SK-N-MC (cell line): Measurements from ENCODE around the gene ADIPOR2.

Experiments used
- DNase-seq: peaks from one replicate; pipeline ENCODE4 v3.0.0-alpha.2; 2011; ENCODE audit warnings: low read depth, low spot score
- H3K27ac ChIP-seq: fragments of 200-600 bp; sonication (generic); 2 replicates; pipeline ENCODE4 v1.5.1; 2016; ENCODE audit warnings: mixed run types
- H3K36me3 ChIP-seq: fragments of 200-600 bp; sonication (generic); 2 replicates; pipeline ENCODE4 v1.6.1; 2017; ENCODE audit warnings: antibody characterized with exemption, low read length, mixed read lengths; ENCODE audit not compliant: insufficient read depth
- H3K4me3 ChIP-seq: fragments of 200-600 bp; sonication (generic); 2 replicates; pipeline ENCODE4 v1.5.1; 2016
- H3K9ac ChIP-seq: fragments of 200-600 bp; sonication (generic); 2 replicates; pipeline ENCODE4 v1.8.0; 2017; ENCODE audit warnings: mixed run types, mixed read lengths; ENCODE audit not compliant: insufficient read length
- H3K9me3 ChIP-seq: fragments of 200-600 bp; sonication (generic); 2 replicates; pipeline ENCODE4 v1.6.1; 2017; ENCODE audit warnings: low read depth, mild to moderate bottlenecking, antibody characterized with exemption, low read length, moderate library complexity, mixed read lengths
- EZH2 ChIP-seq: fragments of 200-600 bp; sonication (generic); IDR thresholded peaks from one replicate; pipeline ENCODE4 v1.6.1; 2017; ENCODE audit warnings: antibody characterized with exemption
- FOXP2 ChIP-seq: optimal IDR thresholded peaks from 2 replicates; pipeline ENCODE3; 2011; ENCODE audit warnings: mild to moderate bottlenecking, moderate library complexity; ENCODE audit not compliant: insufficient read depth; ENCODE audit errors: extremely low read length, control extremely low read depth
- POLR2AphosphoS5 ChIP-seq: IDR thresholded peaks from 2 replicates; pipeline ENCODE4 v1.6.1; 2012; ENCODE audit warnings: mild to moderate bottlenecking, low read depth, low read length, borderline replicate concordance

ADIPOR2 gene

DNA sequence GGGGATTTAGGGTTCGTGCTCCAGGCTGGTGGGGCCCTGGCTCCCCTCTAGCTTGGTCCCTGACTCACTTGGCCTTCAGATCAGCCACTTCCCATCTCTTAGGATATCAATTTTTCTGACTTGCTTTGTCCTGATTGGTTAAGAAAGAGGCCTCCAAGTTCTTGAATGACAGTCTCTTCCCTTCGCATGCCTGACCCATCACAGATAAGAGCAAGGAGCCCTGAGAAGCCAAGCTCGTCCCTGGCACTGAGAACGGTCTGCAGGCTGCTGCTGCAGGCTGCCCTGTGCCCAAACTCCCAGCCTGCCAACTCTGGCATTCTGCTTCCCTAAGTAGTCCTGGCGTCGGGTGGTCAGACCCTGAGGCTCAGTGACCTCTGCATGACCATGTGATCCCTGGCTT lies 128.7 kb downstream of the ADIPOR2 start:
- Histone ChIP-seq H3K9ac (no peak overlapping the region), H3K36me3 (no peaks in the 10 kb centered on the region), H3K4me3 (no peak overlapping the region), H3K27ac (no peak overlapping the region), H3K9me3 (no peaks in the 10 kb centered on the region)
- no peak for DNase-seq
- TF ChIP-seq FOXP2 = no peak
- no peak for TF ChIP-seq EZH2
- TF ChIP-seq POLR2AphosphoS5 = no peak

GRCh38 chr12:1820191-1820895 lies 129.5 kb downstream of the ADIPOR2 start, which contains the start of gene LRTM2:
LRTM2 (plus strand) TSS chr12:1820565; CDS start chr12:1828149, 7,584 bp downstream.
- H3K9me3 ChIP-seq = no peaks in the 10 kb centered on the region
- TF ChIP-seq EZH2 (no peak), FOXP2 (no peak), POLR2AphosphoS5 (no peak)
- H3K27ac ChIP-seq = no peak within 1 kb of the TSS
- DNase-seq = no peak
- no peak within 1 kb of the TSS for H3K4me3 ChIP-seq
- no peak within 1 kb of the TSS for H3K9ac ChIP-seq
- no peaks in the 10 kb centered on the region for H3K36me3 ChIP-seq

- no peak for TF ChIP-seq POLR2AphosphoS5
- Histone ChIP-seq H3K9me3 (no peaks in the 10 kb centered on the region), H3K9ac (no peak overlapping the region), H3K36me3 (no peaks in the 10 kb centered on the region), H3K4me3 (no peak overlapping the region), H3K27ac (no peak overlapping the region)
- no peak for DNase-seq
Measured at GRCh38 chr12:1820896-1821291, 130.0 kb downstream of the ADIPOR2 start.

DNA sequence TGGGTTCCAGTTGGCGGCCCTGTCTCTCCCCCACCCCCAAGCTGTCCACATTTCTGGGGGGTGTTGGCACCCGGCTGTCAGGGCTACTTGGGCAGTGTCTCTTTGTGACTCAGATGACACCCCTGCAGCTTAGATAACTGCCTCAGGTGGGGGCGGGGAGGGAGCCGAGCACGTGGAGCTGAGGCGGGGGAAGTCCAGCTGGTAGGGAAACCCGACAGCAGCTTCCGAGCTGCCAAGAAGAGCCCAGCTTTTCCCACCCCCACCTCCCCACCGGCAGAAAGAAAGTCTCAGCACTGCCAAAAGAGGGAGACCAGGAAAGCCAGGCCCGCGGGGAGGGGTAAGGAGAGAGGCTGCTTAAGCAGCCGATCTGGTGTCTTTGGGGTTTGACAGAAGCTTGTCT lies 130.9 kb downstream of the ADIPOR2 start:
- Histone ChIP-seq H3K9ac (no peak overlapping the region), H3K4me3 (no peak overlapping the region), H3K27ac (no peak overlapping the region), H3K9me3 (no peaks in the 10 kb centered on the region), H3K36me3 (no peaks in the 10 kb centered on the region)
- no peak for DNase-seq
- TF ChIP-seq EZH2 = no peak
- no peak for TF ChIP-seq FOXP2
- TF ChIP-seq POLR2AphosphoS5 = no peak

- Histone ChIP-seq H3K4me3 (no peak overlapping the region), H3K27ac (no peak overlapping the region), H3K9me3 (no peaks in the 10 kb centered on the region), H3K36me3 (no peaks in the 10 kb centered on the region), H3K9ac (no peak overlapping the region)
- DNase-seq = no peak
- no peak for TF ChIP-seq POLR2AphosphoS5
- no peak for TF ChIP-seq FOXP2
- TF ChIP-seq EZH2 = no peak
Measured at GRCh38 chr12:1822699-1823098, 131.8 kb downstream of the ADIPOR2 start.

DNA sequence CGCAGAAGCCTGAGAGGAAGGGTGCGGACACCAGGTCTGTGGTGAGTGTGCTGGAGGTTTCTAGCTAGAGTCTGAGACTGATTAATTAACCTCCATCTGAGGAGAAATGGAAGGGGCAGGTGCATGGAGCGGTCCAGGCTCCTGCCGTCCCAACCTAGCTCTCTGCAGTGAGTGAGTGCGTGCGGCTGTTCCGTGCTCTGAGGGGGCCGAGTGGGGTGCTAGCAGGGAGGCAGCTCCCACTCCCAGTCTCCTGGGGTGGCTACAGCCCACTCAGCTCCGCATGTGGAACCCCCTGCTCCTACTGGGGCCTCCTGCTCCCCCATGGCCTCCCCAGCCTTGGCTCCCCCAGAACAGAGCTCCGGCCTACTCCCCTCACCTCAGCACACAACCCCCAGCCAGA lies 132.4 kb downstream of the ADIPOR2 start:
- no peak overlapping the region for H3K4me3 ChIP-seq
- no peak overlapping the region for H3K27ac ChIP-seq
- no peaks in the 10 kb centered on the region for H3K36me3 ChIP-seq
- no peak for DNase-seq
- no peak overlapping the region for H3K9ac ChIP-seq
- TF ChIP-seq EZH2 (no peak), POLR2AphosphoS5 (no peak), FOXP2 (no peak)
- no peaks in the 10 kb centered on the region for H3K9me3 ChIP-seq

GRCh38 chr12:1825382-1826102 lies 134.7 kb downstream of the ADIPOR2 start:
- H3K9ac ChIP-seq = no peak overlapping the region

GRCh38 chr12:1826401-1826800 lies 135.5 kb downstream of the ADIPOR2 start:
- no peak overlapping the region for H3K27ac ChIP-seq
- H3K9me3 ChIP-seq = no peaks in the 10 kb centered on the region
- no peak for TF ChIP-seq FOXP2
- TF ChIP-seq POLR2AphosphoS5 = no peak
- TF ChIP-seq EZH2 = no peak
- H3K9ac ChIP-seq = no peak overlapping the region
- H3K4me3 ChIP-seq = no peak overlapping the region
- DNase-seq = no peak
- H3K36me3 ChIP-seq = no peaks in the 10 kb centered on the region

More at GRCh38 chr12:1825382-1826102, 134.7 kb downstream of the ADIPOR2 start:
- no peak for TF ChIP-seq POLR2AphosphoS5
- Histone ChIP-seq H3K36me3 (no peaks in the 10 kb centered on the region), H3K27ac (no peak overlapping the region), H3K4me3 (no peak overlapping the region), H3K9me3 (no peaks in the 10 kb centered on the region)
- no peak for DNase-seq
